GM12878 (cell line): ENCODE data around the gene LAIR1. TPM values are rescaled to one million over a fixed set of nuclear protein-coding genes. Genes with fewer than 3 reads are reported as not detected.

Experiments
- ATAC-seq: fragments of 200-7000 bp; cut with Tn5 transposase; 3 replicates; pipeline ENCODE4 v1.9.1; 2020; ENCODE audit warnings: mild to moderate bottlenecking, moderate library complexity
- BruUV-seq: library from RNA; stranded (reverse); fragments of 400-500 nt; replicated peaks from 2 replicates; lab custom pipeline; 2021; lab: Mats Ljungman, UMichigan
- CTCF ChIA-PET: fragments of 300-600 bp; sonication (Branson Sonifier 250); formaldehyde crosslinking; extraction: SDS; loops from one replicate; lab custom pipeline; 2021; ENCODE audit warnings: inconsistent platforms; lab: Yijun Ruan, JAX
- POLR2A ChIA-PET: fragments of 350-600 bp; formaldehyde crosslinking; extraction: SDS; loops from one replicate; lab custom pipeline; 2021; ENCODE audit warnings: inconsistent platforms; lab: Charles Lee
- RAD21 ChIA-PET: fragments of 300-600 bp; sonication (Branson Sonifier 250); formaldehyde crosslinking; loops from one replicate; lab custom pipeline; 2023; ENCODE audit warnings: antibody characterized with exemption; ENCODE audit not compliant: unreplicated experiment; lab: Charles Lee
- SMC1A ChIA-PET: fragments of 300-600 bp; sonication (Branson Sonifier 250); formaldehyde crosslinking; loops from one replicate; lab custom pipeline; 2023; ENCODE audit not compliant: unreplicated experiment, uncharacterized antibody; lab: Charles Lee
- DNase-seq: peaks from one replicate; pipeline ENCODE4 v3.0.0-alpha.2; 2011; ENCODE audit warnings: low read depth, low spot score
- FAIRE-seq: peaks from 3 replicates; lab custom pipeline; 2011; peaks lifted over from hg19 to GRCh38; lab: Jason Lieb, UNC
- H2AFZ ChIP-seq: 2 replicates; pipeline ENCODE4 v1.6.0; 2011; ENCODE audit warnings: low read depth, low read length, control low read depth; ENCODE audit not compliant: control insufficient read depth
- H3K27ac ChIP-seq: 2 replicates; pipeline ENCODE4 v1.5.1; 2011; ENCODE audit warnings: control low read depth; ENCODE audit not compliant: control insufficient read depth, insufficient read depth
- H3K27me3 ChIP-seq, 2 experiments: replicated peaks in 1 of 2; 2 replicates each; pipeline versions ENCODE4 v1.6.0 to v1.6.1; 2011; ENCODE audit warnings: low read length in 1 of 2; ENCODE audit not compliant: control insufficient read depth in 2 of 2, insufficient read depth in 2 of 2
- H3K36me3 ChIP-seq, 2 experiments: 2 replicates each; pipeline ENCODE4 v1.5.1; 2011; ENCODE audit warnings: low read length in 1 of 2; ENCODE audit not compliant: control insufficient read depth in 2 of 2, insufficient read depth in 2 of 2
- H3K4me1 ChIP-seq: 2 replicates; pipeline ENCODE4 v1.6.1; 2011; ENCODE audit warnings: mild to moderate bottlenecking, low read length, moderate library complexity, mixed read lengths; ENCODE audit not compliant: control insufficient read depth, insufficient read depth
- H3K4me2 ChIP-seq: 2 replicates; pipeline ENCODE4 v1.6.0; 2011; ENCODE audit warnings: control low read depth; ENCODE audit not compliant: control insufficient read depth, insufficient read depth
- H3K4me3 ChIP-seq: fragments of 200-600 bp; sonication (generic); 2 replicates; pipeline ENCODE4 v1.5.1; 2016
- H3K79me2 ChIP-seq: 2 replicates; pipeline ENCODE4 v1.6.0; 2011; ENCODE audit warnings: low read length; ENCODE audit not compliant: control insufficient read depth, insufficient read depth
- H3K9ac ChIP-seq: 2 replicates; pipeline ENCODE4 v1.8.0; 2011; ENCODE audit warnings: low read length, control low read depth, mixed read lengths; ENCODE audit not compliant: control insufficient read depth, insufficient read depth
- H3K9me3 ChIP-seq: replicated peaks from 3 replicates; pipeline ENCODE4 v1.5.1; 2011; ENCODE audit warnings: mild to moderate bottlenecking, low read length; ENCODE audit not compliant: control insufficient read depth, insufficient read depth
- H4K20me1 ChIP-seq: 2 replicates; pipeline ENCODE4 v1.6.0; 2011; ENCODE audit not compliant: control insufficient read depth, insufficient read depth
- BACH1 ChIP-seq: fragments of 450-650 bp; IDR thresholded peaks from 2 replicates; pipeline ENCODE4 v1.6.1; 2017; ENCODE audit warnings: mild to moderate bottlenecking, borderline replicate concordance
- BCL11A ChIP-seq: IDR thresholded peaks from 2 replicates; pipeline ENCODE4 v1.6.1; 2011; ENCODE audit warnings: low read depth, low read length
- CHD4 ChIP-seq: fragments of 200-600 bp; sonication (generic); IDR thresholded peaks from 2 replicates; pipeline ENCODE4 v1.6.1; 2016; ENCODE audit warnings: mild to moderate bottlenecking
- CUX1 ChIP-seq: IDR thresholded peaks from 2 replicates; pipeline ENCODE4 v1.6.1; 2012; ENCODE audit warnings: improper control_type of control experiment, low read depth, low read length; ENCODE audit not compliant: insufficient replicate concordance
- MAX ChIP-seq: IDR thresholded peaks from 2 replicates; pipeline ENCODE4 v1.6.1; 2012; ENCODE audit warnings: low read depth, low read length, improper control_type of control experiment
- MLLT1 ChIP-seq: fragments of 450-650 bp; IDR thresholded peaks from 2 replicates; pipeline ENCODE4 v1.6.1; 2016; ENCODE audit warnings: mild to moderate bottlenecking
- NFYA ChIP-seq: IDR thresholded peaks from 2 replicates; pipeline ENCODE4 v1.6.1; 2011; ENCODE audit warnings: low read depth, mild to moderate bottlenecking, low read length, improper control_type of control experiment, borderline replicate concordance
- NR2C1 ChIP-seq: fragments of 450-650 bp; IDR thresholded peaks from 2 replicates; pipeline ENCODE4 v1.6.1; 2017; ENCODE audit warnings: antibody characterized with exemption, mild to moderate bottlenecking, moderate library complexity
- NR2F1 ChIP-seq: fragments of 450-650 bp; conservative IDR thresholded peaks from 2 replicates; pipeline ENCODE4 v1.6.1; 2017; ENCODE audit warnings: mild to moderate bottlenecking
- NRF1 ChIP-seq: conservative IDR thresholded peaks from 2 replicates; pipeline ENCODE4 v1.6.1; 2011; ENCODE audit warnings: mild to moderate bottlenecking, low read depth, low read length, improper control_type of control experiment
- PAX5 ChIP-seq: IDR thresholded peaks from 2 replicates; pipeline ENCODE4 v1.6.1; 2011; ENCODE audit warnings: low read depth, low read length, borderline replicate concordance
- POU2F2 ChIP-seq: IDR thresholded peaks from 3 replicates; pipeline ENCODE4 v1.6.1; 2011; ENCODE audit warnings: low read depth, mild to moderate bottlenecking, low read length, borderline replicate concordance
- SPI1 ChIP-seq: IDR thresholded peaks from 2 replicates; pipeline ENCODE4 v1.6.1; 2011; ENCODE audit warnings: low read depth, mild to moderate bottlenecking, low read length, moderate library complexity, borderline replicate concordance; ENCODE audit not compliant: insufficient read depth
- TCF12 ChIP-seq: IDR thresholded peaks from 2 replicates; pipeline ENCODE4 v1.6.1; 2011; ENCODE audit warnings: low read depth, mild to moderate bottlenecking, low read length
- YBX1 ChIP-seq: fragments of 450-650 bp; IDR thresholded peaks from 2 replicates; pipeline ENCODE4 v1.6.1; 2016; ENCODE audit warnings: antibody characterized with exemption
- ZNF207 ChIP-seq: fragments of 450-650 bp; IDR thresholded peaks from 2 replicates; pipeline ENCODE4 v1.6.1; 2014; ENCODE audit warnings: antibody characterized with exemption, mild to moderate bottlenecking, borderline replicate concordance
- WGBS: methylation state at CpG from one replicate; pipeline ENCODE4 v1.1.6; 2016; ENCODE audit warnings: low lambda C conversion rate; ENCODE audit not compliant: insufficient replicate concordance, insufficient coverage; ENCODE audit errors: missing lambda C conversion rate; 5-methylcytosine and 5-hydroxymethylcytosine counted together
- in situ Hi-C: fragments of 300-500 bp; cut with MboI; formaldehyde crosslinking; loops from 9 replicates; pipeline ENCODE4 v1.14.3; 2018; ENCODE audit warnings: mixed read lengths
- intact Hi-C: fragments of 100-400 bp; cut with micrococcal nuclease; formaldehyde crosslinking; loops from one replicate; pipeline ENCODE4 v1.14.2; 2022; ENCODE audit not compliant: unreplicated experiment
- polyA plus RNA-seq, 11 experiments: library from polyadenylated mRNA; depleted of rRNA in 4 of 11; unstranded in 6 of 11; stranded (reverse) in 5 of 11; fragments of >200 nt; fragmentation: Nextera tagmentation in 4 of 11; fragmentation: Illumina TruSeq in 1 of 11; extraction: Ambion mirVana in 4 of 11; extraction: Trizol in 1 of 11; gene quantifications; 1 replicate in 1 of 11; 2 replicates in 10 of 11; pipeline versions ENCODE4 v1.2.1 to v1.2.3, GENCODE V29; 2011 to 2016; ENCODE audit warnings: inconsistent platforms in 2 of 11, missing spikeins in 2 of 11, low read depth in 1 of 11
- total RNA-seq, 4 experiments: library from RNA; depleted of rRNA in 3 of 4; stranded (reverse); fragments of >200 nt in 3 of 4; fragmentation: Illumina TruSeq in 1 of 4; extraction: Trizol in 1 of 4; gene quantifications; 2 replicates each; pipeline versions ENCODE4 v1.2.1 to v1.2.3, GENCODE V29; 2013 to 2021
- TF ChIP-seq, protein P1 (sequence below): fragments of 450-650 bp; IDR thresholded peaks from 2 replicates; pipeline ENCODE4 v1.6.1; 2018; ENCODE audit warnings: mild to moderate bottlenecking, low read depth, moderate library complexity; ENCODE audit not compliant: partially characterized antibody

The LAIR1 gene
- total and polyA plus RNA-seq, 10 of the 15 experiments (the other 5 are each of a cell fraction or from before 2014, with no cell fraction given) = 8.6 to 58.2 (median 35.3) TPM

GRCh38 chr19:54400913-54401312 is 36.2 kb upstream of the LAIR1 start:
- no peaks in the 10 kb centered on the region; the same call in 2 of the 3 replicates for H3K9me3 ChIP-seq
- no peak overlapping the region for H3K4me3 ChIP-seq
- H3K27ac ChIP-seq = no peak overlapping the region
- no peaks in the 10 kb centered on the region for H3K79me2 ChIP-seq
- H3K4me2 ChIP-seq = no peak overlapping the region
- DNase-seq (no peak), ATAC-seq (no peak), FAIRE-seq (no peak)
- H4K20me1 ChIP-seq = no peaks in the 10 kb centered on the region
- ChIA-PET CTCF (interaction anchor here (2.3 kb wide), 1 partner anchor 10 kb away, joined by 9 read pairs; no protein-coding TSS in a partner anchor), SMC1A (no interaction called here), POLR2A (no interaction called here), RAD21 (no interaction called here)
- H3K36me3 ChIP-seq = no peaks in the 10 kb centered on the region
- H3K27me3 ChIP-seq = no peaks in the 10 kb centered on the region
- intact Hi-C loops (no loop called here), in situ Hi-C loops (no loop called here)
- no TSS peak for BruUV-seq
- H3K4me1 ChIP-seq = no peaks in the 10 kb centered on the region
- H2AFZ ChIP-seq = no peak overlapping the region
- no peak overlapping the region for H3K9ac ChIP-seq
- 54% methylated on average over 5 of the region's 6 CpGs for WGBS
- TF ChIP-seq ZNF207 (no peak), MLLT1 (no peak), YBX1 (no peak), NRF1 (no peak), MAX (no peak), NFYA (no peak), NR2F1 (no peak), CHD4 (no peak), POU2F2 (no peak), BCL11A (no peak), SPI1 (no peak), TCF12 (no peak), CUX1 (no peak), BACH1 (no peak), NR2C1 (no peak), PAX5 (no peak)
- TF ChIP-seq, protein P1, sequence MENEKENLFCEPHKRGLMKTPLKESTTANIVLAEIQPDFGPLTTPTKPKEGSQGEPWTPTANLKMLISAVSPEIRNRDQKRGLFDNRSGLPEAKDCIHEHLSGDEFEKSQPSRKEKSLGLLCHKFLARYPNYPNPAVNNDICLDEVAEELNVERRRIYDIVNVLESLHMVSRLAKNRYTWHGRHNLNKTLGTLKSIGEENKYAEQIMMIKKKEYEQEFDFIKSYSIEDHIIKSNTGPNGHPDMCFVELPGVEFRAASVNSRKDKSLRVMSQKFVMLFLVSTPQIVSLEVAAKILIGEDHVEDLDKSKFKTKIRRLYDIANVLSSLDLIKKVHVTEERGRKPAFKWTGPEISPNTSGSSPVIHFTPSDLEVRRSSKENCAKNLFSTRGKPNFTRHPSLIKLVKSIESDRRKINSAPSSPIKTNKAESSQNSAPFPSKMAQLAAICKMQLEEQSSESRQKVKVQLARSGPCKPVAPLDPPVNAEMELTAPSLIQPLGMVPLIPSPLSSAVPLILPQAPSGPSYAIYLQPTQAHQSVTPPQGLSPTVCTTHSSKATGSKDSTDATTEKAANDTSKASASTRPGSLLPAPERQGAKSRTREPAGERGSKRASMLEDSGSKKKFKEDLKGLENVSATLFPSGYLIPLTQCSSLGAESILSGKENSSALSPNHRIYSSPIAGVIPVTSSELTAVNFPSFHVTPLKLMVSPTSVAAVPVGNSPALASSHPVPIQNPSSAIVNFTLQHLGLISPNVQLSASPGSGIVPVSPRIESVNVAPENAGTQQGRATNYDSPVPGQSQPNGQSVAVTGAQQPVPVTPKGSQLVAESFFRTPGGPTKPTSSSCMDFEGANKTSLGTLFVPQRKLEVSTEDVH = no peak
